ENCODE data around the gene FREY1.

- TF ChIP-seq CTCF (IDR thresholded peaks at IDR 0.05) (no peak), POLR2A (IDR thresholded peaks at IDR 0.05) (no peak), POLR2AphosphoS5 (IDR thresholded peaks at IDR 0.05) (no peak), EP300 (IDR thresholded peaks at IDR 0.05) (no peak)
Measured at GRCh38 chr11:45929486-45930030, 22.5 kb upstream of the FREY1 start.

Data from stomach (tissue), 4 donors.